Endothelial cell of umbilical vein (primary cell): ENCODE measurements around the gene TRIM67. TPM values are rescaled to one million over a fixed set of nuclear protein-coding genes. Genes with fewer than 3 reads are reported as not detected.

Experiments used
- BruUV-seq: library from RNA; stranded (reverse); fragments of 400-500 nt; replicated peaks from 2 replicates; lab custom pipeline; 2021; lab: Mats Ljungman, UMichigan
- CTCF ChIA-PET: fragments of 300-600, 350-600 bp; sonication (Branson Sonifier 250); formaldehyde crosslinking; loops from one replicate; lab custom pipeline; 2021; ENCODE audit warnings: antibody characterized with exemption, inconsistent platforms; lab: Charles Lee
- POLR2A ChIA-PET: fragments of 300-600, 350-600 bp; sonication (Branson Sonifier 250); formaldehyde crosslinking; loops from one replicate; lab custom pipeline; 2021; ENCODE audit warnings: antibody characterized with exemption, inconsistent platforms; lab: Charles Lee
- DNase-seq: peaks from one replicate; pipeline ENCODE4 v3.0.0-alpha.2; 2011; ENCODE audit warnings: low read depth, low spot score
- FAIRE-seq: peaks from 2 replicates; lab custom pipeline; 2011; peaks lifted over from hg19 to GRCh38; lab: Jason Lieb, UNC
- H2AFZ ChIP-seq: 2 replicates; pipeline ENCODE4 v1.6.0; 2012; ENCODE audit warnings: low read depth, low read length, control low read depth, inconsistent platforms
- H3K27ac ChIP-seq: 2 replicates; pipeline ENCODE4 v1.5.1; 2011; ENCODE audit warnings: low read depth, mild to moderate bottlenecking, control low read depth, low read length, moderate library complexity; ENCODE audit not compliant: insufficient read depth
- H3K27me3 ChIP-seq, 2 experiments: 2 replicates each; pipeline versions ENCODE4 v1.6.0 to v1.6.1; 2011; ENCODE audit warnings: low read length in 2 of 2, mixed read lengths in 1 of 2; ENCODE audit not compliant: control insufficient read depth in 2 of 2, insufficient read depth in 2 of 2
- H3K36me3 ChIP-seq, 2 experiments: 2 replicates in 1 of 2; 3 replicates in 1 of 2; pipeline ENCODE4 v1.5.1; 2011; ENCODE audit warnings: low read length in 2 of 2, mild to moderate bottlenecking in 1 of 2, moderate library complexity in 1 of 2; ENCODE audit not compliant: control insufficient read depth in 2 of 2, insufficient read depth in 2 of 2; ENCODE audit errors: extremely low read depth in 1 of 2
- H3K4me1 ChIP-seq: 3 replicates; pipeline ENCODE4 v1.5.1; 2011; ENCODE audit warnings: mild to moderate bottlenecking, low read length; ENCODE audit not compliant: control insufficient read depth, insufficient read depth; ENCODE audit errors: extremely low read depth
- H3K4me2 ChIP-seq: 2 replicates; pipeline ENCODE4 v1.6.1; 2011; ENCODE audit warnings: low read length, control low read depth, mixed read lengths; ENCODE audit not compliant: insufficient read depth
- H3K4me3 ChIP-seq, 3 experiments: fragments of 200-600 bp in 1 of 3; sonication (generic), shearing (Covaris generic) in 1 of 3; replicated peaks in 1 of 3; 2 replicates each; pipeline ENCODE4 v1.5.1; 2011 to 2016; ENCODE audit warnings: control low read depth in 3 of 3, low read length in 3 of 3, mild to moderate bottlenecking in 2 of 3, inconsistent platforms in 1 of 3, low read depth in 1 of 3, moderate library complexity in 1 of 3; ENCODE audit not compliant: insufficient read depth in 1 of 3
- H3K79me2 ChIP-seq: 2 replicates; pipeline ENCODE4 v1.6.0; 2012; ENCODE audit warnings: low read length, inconsistent platforms; ENCODE audit not compliant: control insufficient read depth, insufficient read depth
- H3K9ac ChIP-seq: replicated peaks from 2 replicates; pipeline ENCODE3; 2011; ENCODE audit warnings: low read length, control low read depth; ENCODE audit not compliant: insufficient read depth; ENCODE audit errors: extremely low read depth
- H3K9me1 ChIP-seq: replicated peaks from 3 replicates; pipeline ENCODE4 v1.6.0; 2011; ENCODE audit warnings: mild to moderate bottlenecking, low read length; ENCODE audit not compliant: control insufficient read depth, insufficient read depth; ENCODE audit errors: extremely low read depth
- H3K9me3 ChIP-seq: replicated peaks from 2 replicates; pipeline ENCODE4 v1.5.1; 2012; ENCODE audit warnings: low read length, inconsistent platforms; ENCODE audit not compliant: control insufficient read depth, insufficient read depth
- H4K20me1 ChIP-seq: replicated peaks from 2 replicates; pipeline ENCODE3; 2011; ENCODE audit warnings: mild to moderate bottlenecking, low read length; ENCODE audit not compliant: control insufficient read depth, insufficient read depth; ENCODE audit errors: extremely low read depth
- CTCF ChIP-seq, 2 donors: IDR thresholded peaks; 1 replicate in 1 of 2; 2 replicates in 1 of 2; pipeline ENCODE4 v1.5.1; 2011; ENCODE audit warnings: low read length in 2 of 2, mild to moderate bottlenecking in 2 of 2, moderate library complexity in 2 of 2, control low read depth in 1 of 2, inconsistent platforms in 1 of 2, low read depth in 1 of 2; ENCODE audit not compliant: insufficient read depth in 1 of 2; ENCODE audit errors: extremely low read depth in 1 of 2
- EZH2 ChIP-seq: IDR thresholded peaks from 2 replicates; pipeline ENCODE4 v1.6.1; 2012; ENCODE audit warnings: borderline replicate concordance, low read depth, mild to moderate bottlenecking, moderate library complexity, low read length, inconsistent platforms; ENCODE audit not compliant: severe bottlenecking
- FOS ChIP-seq: IDR thresholded peaks from 2 replicates; pipeline ENCODE4 v1.6.1; 2011; ENCODE audit warnings: mild to moderate bottlenecking, low read length, moderate library complexity, borderline replicate concordance; ENCODE audit not compliant: insufficient read depth
- GATA2 ChIP-seq: IDR thresholded peaks from 2 replicates; pipeline ENCODE4 v1.7.0; 2011; ENCODE audit warnings: low read depth, mild to moderate bottlenecking, moderate library complexity, mixed read lengths, low read length; ENCODE audit not compliant: insufficient read length, insufficient read depth
- JUN ChIP-seq: IDR thresholded peaks from 2 replicates; pipeline ENCODE4 v1.6.1; 2011; ENCODE audit warnings: borderline replicate concordance, low read depth; ENCODE audit not compliant: insufficient read length, insufficient read depth
- MAX ChIP-seq: IDR thresholded peaks from 2 replicates; pipeline ENCODE4 v1.6.1; 2011; ENCODE audit not compliant: insufficient read depth, insufficient read length
- MYC ChIP-seq: IDR thresholded peaks from one replicate; pipeline ENCODE4 v1.6.1; 2011; ENCODE audit warnings: mild to moderate bottlenecking, low read depth, low read length
- POLR2A ChIP-seq: IDR thresholded peaks from 2 replicates; pipeline ENCODE4 v1.6.1; 2012; ENCODE audit warnings: low read depth, mild to moderate bottlenecking, control low read depth, low read length
- POLR2AphosphoS5 ChIP-seq: IDR thresholded peaks from 2 replicates; pipeline ENCODE4 v1.6.1; 2012; ENCODE audit warnings: low read depth, mild to moderate bottlenecking, control low read depth, low read length, moderate library complexity; ENCODE audit not compliant: insufficient read depth
- dilution Hi-C: fragments of 300-500 bp; cut with MboI; formaldehyde crosslinking; loops from one replicate; pipeline ENCODE4 v1.15.0; 2019; ENCODE audit warnings: low sequenced_read_pairs; ENCODE audit not compliant: extremely low pct_ligation_motif_present
- intact Hi-C: fragments of 100-400 bp; cut with micrococcal nuclease; formaldehyde crosslinking; loops from one replicate; pipeline ENCODE4 v1.10.0; 2022
- polyA plus RNA-seq, 4 experiments: library from polyadenylated mRNA; depleted of rRNA in 3 of 4; stranded (reverse) in 3 of 4; unstranded in 1 of 4; fragments of >200 nt; gene quantifications; 2 replicates each; pipeline versions ENCODE4 v1.2.1 to v1.2.3, GENCODE V29; 2011 to 2012; ENCODE audit warnings: missing spikeins in 1 of 4
- total RNA-seq: library from RNA; stranded (reverse); gene quantifications from 2 replicates; pipeline ENCODE4 v1.2.3, GENCODE V29; 2021

TRIM67 gene
- total and polyA plus RNA-seq, 2 donors (not counting 3 experiments of a cell fraction or from before 2014, with no cell fraction given): not detected

GRCh38 chr1:231194476-231194842 is 32.6 kb downstream of the TRIM67 start:
- no peak for FAIRE-seq
- Histone ChIP-seq H3K4me1 (no peaks in the 10 kb centered on the region), H3K4me3 (no peak overlapping the region), H3K4me2 (no peak overlapping the region), H3K27me3 (peaks cover 1 to 3% of the 10 kb centered on the region in 2 experiments), H3K9ac (no peak overlapping the region), H3K9me1 (no peaks in the 10 kb centered on the region), H3K36me3 (no peaks in the 10 kb centered on the region), H2AFZ (no peak overlapping the region), H3K9me3 (no peaks in the 10 kb centered on the region), H3K27ac (no peak overlapping the region), H4K20me1 (no peaks in the 10 kb centered on the region), H3K79me2 (no peaks in the 10 kb centered on the region)
- dilution Hi-C loops: no loop called here
- no peak for TF ChIP-seq CTCF (IDR thresholded peaks at IDR 0.05; ENCODE audit: extremely low read depth in 1 of 2, insufficient read depth in 1 of 2, low read depth in 1 of 2, low read length in 2 of 2)
- TF ChIP-seq JUN: no peak
- TF ChIP-seq EZH2: no peak
- no peak for TF ChIP-seq POLR2AphosphoS5
- TF ChIP-seq GATA2: no peak
- no peak for TF ChIP-seq FOS
- no peak for TF ChIP-seq POLR2A
- TF ChIP-seq MYC: no peak
- TF ChIP-seq MAX: no peak
- intact Hi-C loops: no loop called here
- POLR2A ChIA-PET: no interaction called here
- BruUV-seq: no TSS peak
- DNase-seq: no peak
- CTCF ChIA-PET: interaction anchor here (0.6 kb wide), 1 partner anchor 160 kb away, joined by 3 read pairs; no protein-coding TSS in a partner anchor
